Trophoblast cell (in vitro differentiated cells and primary cell): Measurements from ENCODE around the gene RNF138.

Experiments used
- DNase-seq, 2 donors: peaks; one replicate each; pipeline ENCODE4 v3.0.0-alpha.2; 2016
- H2AFZ ChIP-seq: 2 replicates; pipeline ENCODE4 v1.6.1; 2013; ENCODE audit warnings: low read length, moderate library complexity, mild to moderate bottlenecking; ENCODE audit not compliant: insufficient read depth, poor library complexity
- H2AK5ac ChIP-seq: 2 replicates; pipeline ENCODE4 v1.6.1; 2013; ENCODE audit warnings: mild to moderate bottlenecking, low read length
- H2BK120ac ChIP-seq: 2 replicates; pipeline ENCODE4 v1.6.1; 2013; ENCODE audit warnings: low read length, mild to moderate bottlenecking, moderate library complexity; ENCODE audit not compliant: insufficient read depth, poor library complexity
- H2BK12ac ChIP-seq: 2 replicates; pipeline ENCODE4 v1.6.1; 2013; ENCODE audit warnings: mild to moderate bottlenecking, low read length, moderate library complexity
- H2BK5ac ChIP-seq: 2 replicates; pipeline ENCODE4 v1.6.1; 2013; ENCODE audit warnings: low read length, low read depth, moderate library complexity, mild to moderate bottlenecking; ENCODE audit not compliant: poor library complexity
- H3K14ac ChIP-seq: 2 replicates; pipeline ENCODE4 v1.6.1; 2013; ENCODE audit warnings: mild to moderate bottlenecking, low read length
- H3K18ac ChIP-seq: 2 replicates; pipeline ENCODE4 v1.6.1; 2013; ENCODE audit warnings: mild to moderate bottlenecking, low read length
- H3K23ac ChIP-seq: 2 replicates; pipeline ENCODE4 v1.6.1; 2013; ENCODE audit warnings: low read length
- H3K27ac ChIP-seq: 2 replicates; pipeline ENCODE4 v1.5.1; 2013; ENCODE audit warnings: low read depth, mild to moderate bottlenecking, inconsistent platforms, low read length, moderate library complexity
- H3K27me3 ChIP-seq: 2 replicates; pipeline ENCODE4 v1.6.1; 2013; ENCODE audit warnings: inconsistent platforms, mild to moderate bottlenecking, low read length, moderate library complexity; ENCODE audit not compliant: insufficient read depth
- H3K36me3 ChIP-seq, 2 experiments: 1 replicate in 1 of 2; 2 replicates in 1 of 2; pipeline ENCODE4 v1.6.1; 2013; ENCODE audit warnings: low read length in 2 of 2, mild to moderate bottlenecking in 2 of 2, moderate library complexity in 1 of 2; ENCODE audit not compliant: insufficient read depth in 2 of 2, control insufficient read depth in 1 of 2
- H3K4ac ChIP-seq: 2 replicates; pipeline ENCODE4 v1.6.1; 2013; ENCODE audit warnings: low read depth, mild to moderate bottlenecking, low read length, moderate library complexity
- H3K4me1 ChIP-seq, 2 experiments: 1 replicate in 1 of 2; 2 replicates in 1 of 2; pipeline ENCODE4 v1.6.1; 2013; ENCODE audit warnings: low read length in 2 of 2, mild to moderate bottlenecking in 2 of 2, moderate library complexity in 1 of 2; ENCODE audit not compliant: insufficient read depth in 2 of 2, control insufficient read depth in 1 of 2
- H3K4me2 ChIP-seq: 2 replicates; pipeline ENCODE4 v1.6.1; 2013; ENCODE audit warnings: inconsistent platforms, mild to moderate bottlenecking, low read length, moderate library complexity
- H3K4me3 ChIP-seq: 2 replicates; pipeline ENCODE4 v1.5.1; 2013; ENCODE audit warnings: mild to moderate bottlenecking, low read depth, low read length, inconsistent platforms
- H3K79me1 ChIP-seq: one replicate; pipeline ENCODE4 v1.6.1; 2013; ENCODE audit warnings: low read length
- H3K79me2 ChIP-seq: 2 replicates; pipeline ENCODE4 v1.6.1; 2013; ENCODE audit warnings: low read length, mild to moderate bottlenecking; ENCODE audit not compliant: control insufficient read depth, insufficient read depth, poor library complexity
- H3K9ac ChIP-seq: 2 replicates; pipeline ENCODE4 v1.6.1; 2013; ENCODE audit warnings: mild to moderate bottlenecking, low read length
- H3K9me3 ChIP-seq: 2 replicates; pipeline ENCODE4 v1.6.1; 2013; ENCODE audit warnings: low read depth, mild to moderate bottlenecking, control low read depth, inconsistent platforms, low read length; ENCODE audit not compliant: insufficient read depth
- H4K12ac ChIP-seq: 2 replicates; pipeline ENCODE4 v1.6.1; 2013; ENCODE audit warnings: low read depth, mild to moderate bottlenecking, low read length, moderate library complexity
- H4K8ac ChIP-seq: 2 replicates; pipeline ENCODE4 v1.6.1; 2013; ENCODE audit warnings: low read depth, mild to moderate bottlenecking, low read length, moderate library complexity
- H4K91ac ChIP-seq: one replicate; pipeline ENCODE4 v1.6.1; 2013; ENCODE audit warnings: low read depth, mild to moderate bottlenecking, low read length, moderate library complexity
- WGBS: extraction: QIAGEN DNeasy Blood & Tissue Kit; methylation state at CpG from one replicate; pipeline ENCODE4 v1.1.7; 2013; ENCODE audit warnings: missing lambda C conversion rate; ENCODE audit not compliant: insufficient read length, insufficient coverage; ENCODE audit errors: extremely low coverage; 5-methylcytosine and 5-hydroxymethylcytosine counted together

Gene RNF138

DNA sequence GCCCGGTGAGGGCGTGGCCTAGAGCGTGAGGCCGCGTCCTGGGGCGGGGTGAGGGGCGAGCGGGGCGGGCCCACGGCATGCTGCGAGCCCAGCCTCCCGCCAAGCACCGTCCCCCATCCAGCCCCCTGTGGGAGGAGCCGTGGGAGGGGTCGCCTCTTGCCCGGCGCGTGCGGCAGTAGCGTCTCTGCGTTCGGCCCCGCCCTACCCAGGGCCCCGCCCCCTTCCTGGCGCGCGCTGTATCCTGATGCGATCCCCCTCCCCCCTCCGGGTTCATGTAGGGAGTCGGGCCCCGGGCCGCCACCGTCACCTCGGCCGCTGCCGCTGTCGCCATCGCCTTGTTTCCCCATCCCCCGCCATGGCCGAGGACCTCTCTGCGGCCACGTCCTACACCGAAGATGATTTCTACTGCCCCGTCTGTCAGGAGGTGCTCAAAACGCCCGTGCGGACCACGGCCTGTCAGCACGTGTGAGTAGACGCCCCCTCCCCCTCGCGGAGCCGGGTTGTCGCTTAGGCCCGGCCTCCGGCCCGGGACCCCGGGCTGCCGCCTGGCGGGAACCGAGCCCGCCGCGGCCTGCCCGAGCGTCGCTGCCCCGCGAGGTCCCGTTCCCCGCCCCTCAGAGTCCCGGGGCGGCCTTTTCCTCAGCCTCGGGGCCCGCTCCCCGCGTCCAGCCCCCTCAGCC lies 888 bp downstream of the RNF138 start:
- WGBS = no CpG with 5 or more reads among the region's 77 CpGs
- no peaks in the 10 kb centered on the region for H3K4me1 ChIP-seq

DNA sequence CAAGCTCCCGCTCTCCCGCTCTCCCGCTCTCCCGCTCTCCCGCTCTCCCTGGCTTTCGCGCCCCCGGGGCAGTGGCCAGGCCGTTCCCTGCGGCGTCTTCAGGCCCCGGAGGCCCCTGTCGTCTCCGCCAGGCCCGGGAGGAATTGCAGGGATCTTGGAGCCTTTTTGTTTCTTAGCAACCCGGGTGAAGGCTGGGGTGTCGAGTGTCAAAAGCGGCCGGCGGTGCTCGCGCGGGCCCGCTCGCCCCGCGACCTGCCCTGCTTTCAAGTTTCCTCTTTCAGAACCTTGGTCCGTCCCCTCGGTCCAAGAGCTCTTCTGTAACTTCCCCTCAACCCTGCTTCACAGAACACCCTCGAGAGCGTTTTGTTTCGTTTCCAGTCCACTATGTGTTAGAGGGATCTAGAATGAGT lies 1.4 kb downstream of the RNF138 start:
- H3K4me2 ChIP-seq = peak overlapping the region; percentile 93
- H3K14ac ChIP-seq = peak overlapping the region; percentile 50
- peak; percentile 56 to 77 for DNase-seq
- peak overlapping the region; percentile 13 for H2BK5ac ChIP-seq
- peak overlapping the region; percentile 68 for H2AFZ ChIP-seq
- no peak overlapping the region for H3K23ac ChIP-seq
- no peak overlapping the region for H2BK120ac ChIP-seq
- H3K36me3 ChIP-seq = no peaks in the 10 kb centered on the region
- peak overlapping the region; percentile 76 for H4K8ac ChIP-seq
- peak overlapping the region; percentile 43 for H3K18ac ChIP-seq
- H3K27me3 ChIP-seq = no peaks in the 10 kb centered on the region
- H3K4me1 ChIP-seq = no peaks in the 10 kb centered on the region
- H3K79me1 ChIP-seq = peaks cover 13% of the 10 kb centered on the region
- peak overlapping the region; percentile 8 for H4K91ac ChIP-seq
- no peak overlapping the region for H2BK12ac ChIP-seq
- WGBS = no CpG with 5 or more reads among the region's 32 CpGs
- peak overlapping the region; percentile 98 for H3K4me3 ChIP-seq
- no peaks in the 10 kb centered on the region for H3K9me3 ChIP-seq
- no peak overlapping the region for H2AK5ac ChIP-seq
- H3K79me2 ChIP-seq = peaks cover 12% of the 10 kb centered on the region
- H3K27ac ChIP-seq = peak overlapping the region; percentile 24
- peak overlapping the region; percentile 81 for H3K9ac ChIP-seq
- H4K12ac ChIP-seq = peak overlapping the region; percentile 33
- H3K4ac ChIP-seq = peak overlapping the region; percentile 56

More for the DNA sequence above, 888 bp downstream of the RNF138 start:
- H3K27me3 ChIP-seq = no peaks in the 10 kb centered on the region
- H2AFZ ChIP-seq = peak overlapping the region; percentile 68
- no peaks in the 10 kb centered on the region for H3K36me3 ChIP-seq
- H4K8ac ChIP-seq = peak overlapping the region; percentile 76
- peak overlapping the region; percentile 50 for H3K14ac ChIP-seq
- peak; percentile 96 to 97 for DNase-seq
- H3K27ac ChIP-seq = peak overlapping the region; percentile 89
- H4K12ac ChIP-seq = peak overlapping the region; percentile 33
- no peak overlapping the region for H2AK5ac ChIP-seq
- peak overlapping the region; percentile 81 for H3K9ac ChIP-seq
- H3K18ac ChIP-seq = peak overlapping the region; percentile 43
- H4K91ac ChIP-seq = peak overlapping the region; percentile 8
- H3K4me3 ChIP-seq = peak overlapping the region; percentile 98
- H2BK12ac ChIP-seq = no peak overlapping the region
- peaks cover 12% of the 10 kb centered on the region for H3K79me2 ChIP-seq
- H3K4ac ChIP-seq = peak overlapping the region; percentile 56
- H2BK5ac ChIP-seq = peak overlapping the region; percentile 13
- H3K9me3 ChIP-seq = no peaks in the 10 kb centered on the region
- H3K79me1 ChIP-seq = peaks cover 13% of the 10 kb centered on the region
- peak overlapping the region; percentile 30 for H2BK120ac ChIP-seq
- no peak overlapping the region for H3K23ac ChIP-seq
- H3K4me2 ChIP-seq = peak overlapping the region; percentile 93

- no CpG with 5 or more reads among the region's 7 CpGs for WGBS
- Histone ChIP-seq H2BK12ac (no peak overlapping the region), H3K4me3 (no peak overlapping the region), H3K36me3 (no peaks in the 10 kb centered on the region), H3K27ac (no peak overlapping the region), H3K79me1 (peaks cover 13% of the 10 kb centered on the region), H2BK5ac (no peak overlapping the region), H3K9ac (no peak overlapping the region), H4K8ac (no peak overlapping the region), H3K23ac (no peak overlapping the region), H2AFZ (peak overlapping the region; percentile 68), H3K14ac (no peak overlapping the region), H3K79me2 (peaks cover 12% of the 10 kb centered on the region), H3K18ac (no peak overlapping the region), H3K27me3 (no peaks in the 10 kb centered on the region), H3K4me2 (peak overlapping the region; percentile 93), H2AK5ac (no peak overlapping the region), H2BK120ac (no peak overlapping the region), H3K4ac (no peak overlapping the region), H4K91ac (no peak overlapping the region), H4K12ac (no peak overlapping the region), H3K9me3 (no peaks in the 10 kb centered on the region), H3K4me1 (no peaks in the 10 kb centered on the region)
- no peak for DNase-seq
These were observed 1.8 kb downstream of the RNF138 start for GRCh38 chr18:32093523-32093922.

- no peak overlapping the region for H3K23ac ChIP-seq
- H3K36me3 ChIP-seq = no peaks in the 10 kb centered on the region
- H4K12ac ChIP-seq = no peak overlapping the region
- no peak overlapping the region for H3K27ac ChIP-seq
- no peak overlapping the region for H4K91ac ChIP-seq
- H3K9ac ChIP-seq = no peak overlapping the region
- no peak overlapping the region for H3K14ac ChIP-seq
- no peaks in the 10 kb centered on the region for H3K27me3 ChIP-seq
- H2BK5ac ChIP-seq = no peak overlapping the region
- no peak overlapping the region for H2BK120ac ChIP-seq
- H3K4me3 ChIP-seq = no peak overlapping the region
- no peak overlapping the region for H3K4me2 ChIP-seq
- H2BK12ac ChIP-seq = no peak overlapping the region
- H3K18ac ChIP-seq = no peak overlapping the region
- H3K79me2 ChIP-seq = peaks cover 12% of the 10 kb centered on the region
- no peak for DNase-seq
- H3K4ac ChIP-seq = peak overlapping the region; percentile 79
- no peaks in the 10 kb centered on the region for H3K9me3 ChIP-seq
- H3K79me1 ChIP-seq = peaks cover 13% of the 10 kb centered on the region
- H3K4me1 ChIP-seq = no peaks in the 10 kb centered on the region
- no peak overlapping the region for H2AFZ ChIP-seq
- H2AK5ac ChIP-seq = no peak overlapping the region
- no peak overlapping the region for H4K8ac ChIP-seq
- WGBS = no CpG with 5 or more reads among the region's 7 CpGs
These were observed 3.7 kb downstream of the RNF138 start for GRCh38 chr18:32095192-32095899.
